Measurements from ENCODE around the gene CLNK.

- TF ChIP-seq EZH2phosphoT487 (IDR thresholded peaks at IDR 0.05; ENCODE audit: borderline replicate concordance, low read depth) (no peak), RAD21 (IDR thresholded peaks at IDR 0.05; ENCODE audit: low read length) (no peak), RFX5 (IDR thresholded peaks at IDR 0.05; ENCODE audit: low read length) (no peak), CTCF (IDR thresholded peaks at IDR 0.05) (no peak), ELF1 (IDR thresholded peaks at IDR 0.05) (no peak), REST (IDR thresholded peaks at IDR 0.05; ENCODE audit: low read depth, low read length) (no peak), TAF1 (IDR thresholded peaks at IDR 0.05; ENCODE audit: borderline replicate concordance, low read depth, low read length) (no peak), FOXM1 (IDR thresholded peaks at IDR 0.05; ENCODE audit: low read depth) (no peak), YY1 (IDR thresholded peaks at IDR 0.05; ENCODE audit: low read depth) (no peak), JUND (IDR thresholded peaks at IDR 0.05) (no peak), FOSL2 (IDR thresholded peaks at IDR 0.05; ENCODE audit: borderline replicate concordance, low read depth) (no peak)
Observed at GRCh38 chr4:10521424-10521823, 163.1 kb downstream of the CLNK start.
